ENCODE measurements around the gene CSH2.
A peak's percentile ranks its signal among the peaks of the same experiment; 100 is the strongest.
"Not testable (repeated sequence)": the region's sequence is repeated elsewhere in the genome, so short reads cannot be mapped to it uniquely, and the experiment has no call there.

CSH2 gene

GRCh38 chr17:63847525-63848249 lies 25.8 kb downstream of the CSH2 start:
- H2BK15ac ChIP-seq (replicated peaks; ENCODE audit: low read depth) = no peak overlapping the region
- H3K27me3 ChIP-seq (ENCODE audit: insufficient read depth, low read length, poor library complexity) = no peaks in the 10 kb centered on the region
- no peaks in the 10 kb centered on the region for H3K36me3 ChIP-seq (ENCODE audit: control insufficient read depth, insufficient read depth, low read length)
- H3K56ac ChIP-seq (ENCODE audit: low read length) = no peak overlapping the region
- no CpG with 5 or more reads among the region's 3 CpGs for WGBS (ENCODE audit: extremely low coverage, insufficient coverage, low lambda C conversion rate)
- H3K27ac ChIP-seq (ENCODE audit: low read depth, low read length) = no peak overlapping the region
- DNase-seq = no peak
- no peak overlapping the region for H3K4ac ChIP-seq (ENCODE audit: low read depth, low read length)
- H3K18ac ChIP-seq (ENCODE audit: low read length) = no peak overlapping the region
- no peak overlapping the region for H4K5ac ChIP-seq (ENCODE audit: low read length)
- no peak overlapping the region for H4K8ac ChIP-seq (ENCODE audit: low read depth, low read length)
- no peaks in the 10 kb centered on the region for H3K79me2 ChIP-seq (ENCODE audit: control insufficient read depth, insufficient read depth, low read length)
- H3K23ac ChIP-seq (ENCODE audit: low read length) = no peak overlapping the region
- H3K4me3 ChIP-seq (ENCODE audit: low read length) = no peak overlapping the region
- H2AK5ac ChIP-seq (ENCODE audit: low read length) = no peak overlapping the region
- no peak overlapping the region for H2BK120ac ChIP-seq (ENCODE audit: low read depth, low read length)
- no peak overlapping the region for H3K4me2 ChIP-seq (ENCODE audit: low read length)
- no peak overlapping the region for H3K9ac ChIP-seq (ENCODE audit: low read length)
- no peaks in the 10 kb centered on the region for H3K79me1 ChIP-seq (ENCODE audit: low read length)
- H2BK5ac ChIP-seq (ENCODE audit: low read length) = no peak overlapping the region
- H3K4me1 ChIP-seq (ENCODE audit: control insufficient read depth, low read depth, low read length) = no peaks in the 10 kb centered on the region

DNA sequence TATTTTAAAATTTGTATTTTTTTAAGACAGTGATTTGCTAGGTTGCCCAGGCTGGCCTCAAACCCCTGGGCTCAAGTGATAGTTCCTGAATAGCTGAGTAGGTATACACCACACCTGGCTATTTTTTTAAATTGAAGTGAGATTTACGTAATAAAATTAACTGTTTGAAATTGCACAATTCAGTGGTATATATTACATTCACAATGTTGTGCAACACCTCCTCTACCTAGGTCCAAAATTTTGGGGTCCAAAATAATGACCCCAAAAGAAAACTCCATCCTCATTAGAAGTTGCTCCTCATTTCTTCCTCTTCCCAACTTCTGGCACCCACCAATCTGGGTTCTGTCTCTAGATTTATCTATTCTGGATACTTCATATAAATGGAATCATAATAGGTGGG lies 28.0 kb downstream of the CSH2 start:
- H3K18ac ChIP-seq (ENCODE audit: low read length) = no peak overlapping the region
- no peak overlapping the region for H3K27ac ChIP-seq (ENCODE audit: low read depth, low read length)
- H3K79me2 ChIP-seq (ENCODE audit: control insufficient read depth, insufficient read depth, low read length) = peaks cover 17% of the 10 kb centered on the region
- no peak overlapping the region for H4K5ac ChIP-seq (ENCODE audit: low read length)
- H2AK5ac ChIP-seq (ENCODE audit: low read length) = no peak overlapping the region
- H3K56ac ChIP-seq (ENCODE audit: low read length) = no peak overlapping the region
- H3K23ac ChIP-seq (ENCODE audit: low read length) = no peak overlapping the region
- H2BK15ac ChIP-seq (replicated peaks; ENCODE audit: low read depth) = no peak overlapping the region
- no peak overlapping the region for H3K4me2 ChIP-seq (ENCODE audit: low read length)
- H3K9ac ChIP-seq (ENCODE audit: low read length) = no peak overlapping the region
- no peak overlapping the region for H3K4me3 ChIP-seq (ENCODE audit: low read length)
- no peak overlapping the region for H4K8ac ChIP-seq (ENCODE audit: low read depth, low read length)
- H3K79me1 ChIP-seq (ENCODE audit: low read length) = peaks cover 12% of the 10 kb centered on the region
- H3K27me3 ChIP-seq (ENCODE audit: insufficient read depth, low read length, poor library complexity) = no peaks in the 10 kb centered on the region
- no peak overlapping the region for H3K4ac ChIP-seq (ENCODE audit: low read depth, low read length)
- DNase-seq = no peak
- H3K4me1 ChIP-seq (ENCODE audit: control insufficient read depth, low read depth, low read length) = peaks cover 5% of the 10 kb centered on the region
- no peak overlapping the region for H2BK120ac ChIP-seq (ENCODE audit: low read depth, low read length)
- H2BK5ac ChIP-seq (ENCODE audit: low read length) = no peak overlapping the region
- no peaks in the 10 kb centered on the region for H3K36me3 ChIP-seq (ENCODE audit: control insufficient read depth, insufficient read depth, low read length)
- WGBS (ENCODE audit: extremely low coverage, insufficient coverage, low lambda C conversion rate) = no CpG with 5 or more reads among the region's 1 CpG

DNA sequence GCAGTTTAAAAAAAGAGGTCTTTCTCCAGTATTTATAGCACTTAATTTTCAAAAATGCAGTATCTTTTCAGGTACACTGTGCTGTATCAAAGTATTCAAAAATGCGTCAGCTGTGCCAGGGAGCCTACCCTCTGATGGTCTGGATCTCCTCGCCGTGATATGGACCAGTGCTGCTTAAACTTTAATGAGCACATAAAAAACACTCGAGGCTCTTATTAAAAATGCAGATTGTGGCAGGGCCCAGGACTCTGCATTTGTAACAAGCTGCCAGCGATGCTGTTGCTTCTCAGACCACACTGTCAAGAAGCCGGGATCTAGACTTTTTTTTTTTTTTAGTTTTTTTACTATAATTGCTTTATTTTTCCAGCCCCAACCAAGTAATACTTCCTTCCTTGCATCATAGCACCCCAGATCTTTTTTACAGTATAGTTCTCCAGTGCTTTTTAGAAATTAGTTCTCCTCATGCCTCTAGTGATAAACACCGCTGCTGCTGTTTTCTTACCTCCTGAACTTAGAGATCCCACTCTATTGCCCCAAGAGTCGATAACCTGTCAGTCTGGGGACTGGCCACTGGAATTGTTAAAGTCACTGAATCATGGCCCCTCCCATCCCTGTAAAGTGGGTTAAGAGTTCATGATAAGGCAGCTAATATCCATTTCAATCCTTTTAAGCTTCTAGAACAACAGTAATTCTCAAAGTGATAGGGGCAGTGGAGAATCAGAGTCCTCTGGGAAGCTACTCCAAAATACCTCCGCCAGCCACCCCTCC lies 29.4 kb downstream of the CSH2 start:
- Histone ChIP-seq H3K27me3 (ENCODE audit: insufficient read depth, low read length, poor library complexity) (no peaks in the 10 kb centered on the region), H2BK120ac (ENCODE audit: low read depth, low read length) (no peak overlapping the region), H2AK5ac (ENCODE audit: low read length) (no peak overlapping the region), H3K4me3 (ENCODE audit: low read length) (no peak overlapping the region), H3K36me3 (ENCODE audit: control insufficient read depth, insufficient read depth, low read length) (no peaks in the 10 kb centered on the region), H3K79me2 (ENCODE audit: control insufficient read depth, insufficient read depth, low read length) (peaks cover 21% of the 10 kb centered on the region), H3K56ac (ENCODE audit: low read length) (no peak overlapping the region), H3K9ac (ENCODE audit: low read length) (no peak overlapping the region), H4K8ac (ENCODE audit: low read depth, low read length) (no peak overlapping the region), H2BK5ac (ENCODE audit: low read length) (no peak overlapping the region), H3K4me1 (ENCODE audit: control insufficient read depth, low read depth, low read length) (peaks cover 5% of the 10 kb centered on the region), H3K18ac (ENCODE audit: low read length) (no peak overlapping the region), H3K4me2 (ENCODE audit: low read length) (no peak overlapping the region), H3K23ac (ENCODE audit: low read length) (no peak overlapping the region), H3K27ac (ENCODE audit: low read depth, low read length) (no peak overlapping the region), H3K79me1 (ENCODE audit: low read length) (peaks cover 14% of the 10 kb centered on the region), H3K4ac (ENCODE audit: low read depth, low read length) (no peak overlapping the region), H4K5ac (ENCODE audit: low read length) (no peak overlapping the region), H2BK15ac (replicated peaks; ENCODE audit: low read depth) (no peak overlapping the region)
- no peak for DNase-seq
- no CpG with 5 or more reads among the region's 9 CpGs for WGBS (ENCODE audit: extremely low coverage, insufficient coverage, low lambda C conversion rate)

GRCh38 chr17:63843387-63843888 lies 30.0 kb downstream of the CSH2 start:
- not testable (repeated sequence) for H4K5ac ChIP-seq (ENCODE audit: low read length); H2BK15ac ChIP-seq (replicated peaks; ENCODE audit: low read depth); H2BK120ac ChIP-seq (ENCODE audit: low read depth, low read length); H2BK5ac ChIP-seq (ENCODE audit: low read length); H3K4me3 ChIP-seq (ENCODE audit: low read length); H2AK5ac ChIP-seq (ENCODE audit: low read length); H3K27me3 ChIP-seq (ENCODE audit: insufficient read depth, low read length, poor library complexity); H3K4ac ChIP-seq (ENCODE audit: low read depth, low read length); H3K36me3 ChIP-seq (ENCODE audit: control insufficient read depth, insufficient read depth, low read length); H3K23ac ChIP-seq (ENCODE audit: low read length); H3K18ac ChIP-seq (ENCODE audit: low read length); DNase-seq
- H3K4me2 ChIP-seq (ENCODE audit: low read length) = peak overlapping the region; percentile 45
- peaks cover 17% of the 10 kb centered on the region for H3K79me1 ChIP-seq (ENCODE audit: low read length)
- no CpG with 5 or more reads among the region's 19 CpGs for WGBS (ENCODE audit: extremely low coverage, insufficient coverage, low lambda C conversion rate)
- peaks cover 10% of the 10 kb centered on the region for H3K4me1 ChIP-seq (ENCODE audit: control insufficient read depth, low read depth, low read length)
- peaks cover 27% of the 10 kb centered on the region for H3K79me2 ChIP-seq (ENCODE audit: control insufficient read depth, insufficient read depth, low read length)
- H4K8ac ChIP-seq (ENCODE audit: low read depth, low read length) = peak overlapping the region; percentile 88
- peak overlapping the region; percentile 16 for H3K27ac ChIP-seq (ENCODE audit: low read depth, low read length)
- H3K56ac ChIP-seq (ENCODE audit: low read length) = peak overlapping the region; percentile 40
- peak overlapping the region; percentile 59 for H3K9ac ChIP-seq (ENCODE audit: low read length)

- Histone ChIP-seq H3K23ac (ENCODE audit: low read length) (peak within 1 kb of the TSS; percentile 66), H3K4me2 (ENCODE audit: low read length) (peak within 1 kb of the TSS; percentile 90), H3K36me3 (ENCODE audit: control insufficient read depth, insufficient read depth, low read length) (no peaks in the 10 kb centered on the region), H4K8ac (ENCODE audit: low read depth, low read length) (peak within 1 kb of the TSS; percentile 88), H3K27ac (ENCODE audit: low read depth, low read length) (peak within 1 kb of the TSS; percentile 94), H3K4ac (ENCODE audit: low read depth, low read length) (peak within 1 kb of the TSS; percentile 87), H4K5ac (ENCODE audit: low read length) (no peak within 1 kb of the TSS), H3K4me3 (ENCODE audit: low read length) (peak within 1 kb of the TSS; percentile 93), H3K4me1 (ENCODE audit: control insufficient read depth, low read depth, low read length) (peaks cover 10% of the 10 kb centered on the region), H2BK15ac (replicated peaks; ENCODE audit: low read depth) (no peak within 1 kb of the TSS), H3K27me3 (ENCODE audit: insufficient read depth, low read length, poor library complexity) (no peaks in the 10 kb centered on the region), H3K79me1 (ENCODE audit: low read length) (peaks cover 24% of the 10 kb centered on the region), H3K18ac (ENCODE audit: low read length) (peak within 1 kb of the TSS; percentile 98), H3K79me2 (ENCODE audit: control insufficient read depth, insufficient read depth, low read length) (peaks cover 34% of the 10 kb centered on the region), H3K56ac (ENCODE audit: low read length) (peak within 1 kb of the TSS; percentile 93), H2BK5ac (ENCODE audit: low read length) (no peak within 1 kb of the TSS), H2AK5ac (ENCODE audit: low read length) (no peak within 1 kb of the TSS), H2BK120ac (ENCODE audit: low read depth, low read length) (no peak within 1 kb of the TSS), H3K9ac (ENCODE audit: low read length) (peak within 1 kb of the TSS; percentile 96)
- peak; percentile 99 for DNase-seq
- WGBS (ENCODE audit: extremely low coverage, insufficient coverage, low lambda C conversion rate) = no CpG with 5 or more reads among the region's 92 CpGs
Measured at GRCh38 chr17:63842540-63843386, 30.7 kb downstream of the CSH2 start, which contains the start of gene SMARCD2. TSS of gene SMARCD2 (minus strand) at chr17:63842685. CDS start at chr17:63842674, 11 bp downstream.

Data from mesendoderm (in vitro differentiated cells).